Activated CD4-positive, alpha-beta T cell treated with anti-CD3 and anti-CD28 coated beads, Interleukin-2, Interleukin-6, amounts not matched to agents 100 ng/mL and 50 ng/mL, durations not matched to agents 16 hours and 8 hours (primary cell): Measurements from ENCODE around the gene SSNA1.

Experiments used
- DNase-seq: peaks from one replicate; pipeline ENCODE4 v3.0.0-alpha.2; 2020

The SSNA1 gene, protein sequence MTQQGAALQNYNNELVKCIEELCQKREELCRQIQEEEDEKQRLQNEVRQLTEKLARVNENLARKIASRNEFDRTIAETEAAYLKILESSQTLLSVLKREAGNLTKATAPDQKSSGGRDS

DNA sequence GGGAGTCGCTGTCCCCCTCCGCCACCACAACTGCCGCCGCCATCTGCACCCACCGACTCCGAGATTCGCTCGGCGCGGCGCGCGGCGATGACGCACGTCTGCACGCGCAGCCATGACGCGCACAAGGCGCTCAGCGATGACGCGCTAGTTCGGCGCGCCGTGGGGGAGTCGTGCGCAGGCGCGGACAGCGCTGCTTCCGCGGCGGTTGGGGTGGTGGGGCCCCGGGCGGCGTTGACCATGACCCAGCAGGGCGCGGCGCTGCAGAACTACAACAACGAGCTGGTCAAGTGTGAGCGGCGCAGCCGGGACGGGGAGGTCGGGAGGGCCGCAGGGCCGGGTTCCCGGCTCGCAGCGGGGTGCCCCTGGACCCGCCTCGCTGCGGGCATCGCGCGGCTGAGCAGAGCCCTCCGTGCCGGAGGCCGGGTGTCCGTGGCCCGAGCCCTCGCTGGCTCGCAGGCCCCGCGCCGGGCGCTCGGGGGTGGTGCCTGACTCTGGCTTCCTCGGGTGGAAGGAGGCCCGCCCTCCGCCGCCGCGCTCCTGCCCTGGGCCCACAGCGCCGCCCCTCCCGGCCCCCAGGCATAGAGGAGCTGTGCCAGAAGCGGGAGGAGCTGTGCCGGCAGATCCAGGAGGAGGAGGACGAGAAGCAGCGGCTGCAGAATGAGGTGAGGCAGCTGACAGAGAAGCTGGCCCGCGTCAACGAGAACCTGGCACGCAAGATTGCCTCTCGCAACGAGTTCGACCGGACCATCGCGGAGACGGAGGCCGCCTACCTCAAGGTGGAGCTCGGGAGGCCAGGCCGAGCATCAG is at the start of gene SSNA1, which contains the start of gene ANAPC2:
Gene SSNA1, plus strand, starts transcription at position 187 of the 807 bp plus-strand sequence. Its CDS starts 51 bp downstream, at position 238.
Gene ANAPC2, minus strand, starts transcription at position 71 of the 807 bp plus-strand sequence. Its CDS starts 28 bp downstream, at position 43.
- peak; percentile 96 for DNase-seq

DNA sequence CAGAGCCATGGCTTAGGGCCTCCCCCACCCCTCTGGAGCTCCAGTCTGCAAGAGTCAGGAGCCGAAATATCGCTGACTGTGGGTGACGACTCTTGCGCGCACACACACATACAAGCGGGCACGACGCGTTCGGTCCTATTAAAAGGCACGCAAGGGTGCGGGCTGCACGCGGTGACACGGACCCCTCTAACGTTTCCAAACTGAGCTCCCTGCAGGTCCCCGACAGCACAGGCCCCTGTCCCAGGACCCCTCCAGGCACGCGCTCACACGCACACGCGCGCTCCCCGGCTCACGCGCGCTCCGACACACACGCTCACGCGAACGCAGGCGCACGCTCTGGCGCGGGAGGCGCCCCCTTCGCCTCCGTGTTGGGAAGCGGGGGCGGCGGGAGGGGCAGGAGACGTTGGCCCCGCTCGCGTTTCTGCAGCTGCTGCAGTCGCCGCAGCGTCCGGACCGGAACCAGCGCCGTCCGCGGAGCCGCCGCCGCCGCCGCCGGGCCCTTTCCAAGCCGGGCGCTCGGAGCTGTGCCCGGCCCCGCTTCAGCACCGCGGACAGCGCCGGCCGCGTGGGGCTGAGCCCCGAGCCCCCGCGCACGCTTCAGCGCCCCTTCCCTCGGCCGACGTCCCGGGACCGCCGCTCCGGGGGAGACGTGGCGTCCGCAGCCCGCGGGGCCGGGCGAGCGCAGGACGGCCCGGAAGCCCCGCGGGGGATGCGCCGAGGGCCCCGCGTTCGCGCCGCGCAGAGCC is 49.6 kb upstream of the SSNA1 start, which contains the start of gene GRIN1:
Gene GRIN1, plus strand, starts transcription at position 433 of the 746 bp plus-strand sequence. CDS start 333 bp downstream, outside the sequence.
- no peak for DNase-seq

DNA sequence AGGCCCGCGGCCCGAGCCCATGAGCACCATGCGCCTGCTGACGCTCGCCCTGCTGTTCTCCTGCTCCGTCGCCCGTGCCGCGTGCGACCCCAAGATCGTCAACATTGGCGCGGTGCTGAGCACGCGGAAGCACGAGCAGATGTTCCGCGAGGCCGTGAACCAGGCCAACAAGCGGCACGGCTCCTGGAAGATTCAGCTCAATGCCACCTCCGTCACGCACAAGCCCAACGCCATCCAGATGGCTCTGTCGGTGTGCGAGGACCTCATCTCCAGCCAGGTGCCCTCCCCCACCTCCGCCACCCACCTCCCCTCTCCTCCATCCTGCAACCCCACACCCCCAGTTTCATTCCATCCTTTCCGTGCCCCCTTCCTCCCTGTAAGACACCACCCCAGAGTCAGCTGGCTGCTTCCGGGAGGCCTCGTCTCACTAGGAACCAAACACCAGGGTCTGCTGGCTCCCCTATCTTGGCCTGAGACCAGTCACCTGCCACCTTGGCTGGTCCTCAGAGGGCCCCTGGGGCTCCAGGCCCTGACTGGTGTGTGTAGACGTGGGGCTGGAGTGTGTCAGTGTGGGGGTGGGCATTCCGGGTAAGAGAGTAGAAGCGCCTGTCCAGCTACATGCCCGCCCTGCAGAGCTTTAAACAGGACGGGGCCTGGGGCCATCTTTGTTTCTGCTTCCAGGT is 48.9 kb upstream of the SSNA1 start:
- no peak for DNase-seq

DNA sequence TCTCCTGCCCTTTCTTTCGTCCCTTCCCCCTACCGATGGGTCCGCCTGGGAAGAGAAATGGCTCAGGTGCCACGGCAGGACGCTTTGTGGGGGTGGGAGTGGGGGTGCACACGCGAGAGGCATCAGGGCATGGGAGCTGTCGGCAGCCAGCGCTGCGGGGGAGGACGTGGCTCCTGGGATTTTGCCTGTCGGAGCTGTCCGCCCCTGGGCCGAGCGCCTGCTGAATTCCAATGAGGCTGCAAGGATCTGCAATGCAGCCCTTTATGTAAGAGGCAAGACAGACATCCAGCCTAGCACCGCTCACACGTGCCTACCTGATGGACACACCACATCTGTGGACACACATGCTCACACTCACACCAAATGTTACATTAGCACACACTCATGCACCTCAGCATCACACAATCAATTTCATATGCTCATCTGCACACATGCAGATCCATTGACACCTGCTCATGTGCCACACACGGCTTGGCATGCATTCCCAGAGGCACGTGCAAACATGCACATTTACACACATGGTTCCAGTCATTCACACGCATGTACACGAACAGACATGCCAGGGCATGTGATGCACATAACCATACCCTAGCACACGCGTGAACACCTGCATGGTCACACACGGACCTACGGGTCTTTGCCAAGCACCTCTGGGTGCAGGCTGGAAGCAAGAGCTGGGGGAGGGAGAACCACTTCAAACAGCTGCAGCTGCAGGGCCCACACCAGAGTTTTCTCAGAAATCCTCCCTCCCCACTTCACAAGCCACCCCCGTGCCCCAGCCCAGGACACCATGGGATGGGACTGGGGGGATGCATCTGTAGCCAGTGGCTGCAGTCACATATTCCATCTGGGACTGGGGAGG is 48.1 kb upstream of the SSNA1 start:
- no peak for DNase-seq

DNA sequence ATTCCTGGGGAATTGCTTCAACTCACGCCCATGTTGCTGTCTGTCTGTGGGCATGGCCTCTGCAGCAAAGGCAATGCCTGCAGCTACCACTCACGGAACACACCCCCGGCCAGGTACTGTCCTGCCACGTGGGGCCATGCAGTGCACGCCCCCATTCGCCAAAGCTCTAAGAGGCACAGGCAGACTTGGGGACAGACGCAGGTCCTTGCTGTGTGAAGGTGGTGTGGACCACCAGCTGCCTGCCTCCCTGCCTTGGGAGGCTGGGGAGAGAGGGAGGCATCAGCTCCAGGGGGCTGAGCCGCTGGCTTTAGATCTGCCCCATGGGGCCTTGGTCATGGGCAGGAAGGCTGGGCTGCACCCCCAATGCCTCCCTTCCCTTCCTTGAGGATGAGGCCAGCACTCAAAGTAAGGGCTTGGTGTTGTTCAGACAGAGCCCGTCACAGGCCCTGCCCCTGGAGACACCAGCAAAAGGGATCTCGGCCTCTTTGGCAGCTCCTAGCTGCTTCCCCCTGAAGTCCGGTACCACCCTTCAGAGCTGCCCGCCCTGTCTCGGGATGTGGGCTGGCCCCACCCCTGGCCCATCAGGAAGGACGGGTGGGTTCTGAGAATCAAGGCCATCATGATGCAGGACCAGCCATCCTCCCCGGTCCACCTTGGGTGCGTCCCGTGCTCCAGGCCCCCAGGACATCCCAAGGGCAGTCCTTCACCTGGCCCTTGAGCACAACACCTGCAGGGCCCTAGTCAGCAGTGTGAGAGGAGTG is 47.2 kb upstream of the SSNA1 start:
- no peak for DNase-seq

DNA sequence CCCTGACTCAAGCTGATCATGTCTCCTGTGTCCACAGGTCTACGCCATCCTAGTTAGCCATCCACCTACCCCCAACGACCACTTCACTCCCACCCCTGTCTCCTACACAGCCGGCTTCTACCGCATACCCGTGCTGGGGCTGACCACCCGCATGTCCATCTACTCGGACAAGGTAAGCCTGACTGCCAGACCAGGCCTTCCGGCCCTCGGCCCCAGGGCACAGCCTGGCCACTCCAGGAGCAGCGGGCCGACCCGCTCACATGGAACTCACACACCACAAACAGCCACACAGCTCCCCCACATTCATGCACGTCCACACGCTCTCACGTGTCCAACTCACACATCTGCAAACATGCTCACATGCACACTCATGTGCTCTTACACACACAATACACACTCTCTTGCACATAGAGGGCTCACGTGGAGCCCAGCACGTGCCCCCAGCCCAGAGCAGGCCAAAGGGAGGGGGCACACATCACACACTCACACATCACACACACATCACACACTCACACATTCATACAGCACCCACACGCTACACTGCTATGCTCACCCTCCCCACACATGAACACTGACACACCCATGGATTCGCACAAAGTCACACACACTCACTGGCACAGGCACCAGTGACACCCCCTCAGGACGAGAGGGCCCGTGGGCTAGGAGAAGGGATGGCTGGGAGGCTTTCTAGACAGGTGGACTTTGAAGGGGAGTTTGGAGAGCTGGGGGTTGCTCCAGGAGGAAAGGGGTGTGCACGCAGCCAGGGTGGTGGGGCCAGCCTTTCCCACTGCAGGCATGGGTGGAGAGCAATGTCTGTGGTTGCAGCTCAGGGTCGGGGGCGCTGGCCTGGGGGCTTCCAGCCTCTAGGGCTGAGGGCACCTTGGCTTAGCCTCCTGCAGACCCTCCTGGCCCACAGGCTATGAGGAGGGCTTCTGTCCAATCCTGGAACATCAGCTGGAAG is 46.2 kb upstream of the SSNA1 start:
- DNase-seq = no peak

DNA sequence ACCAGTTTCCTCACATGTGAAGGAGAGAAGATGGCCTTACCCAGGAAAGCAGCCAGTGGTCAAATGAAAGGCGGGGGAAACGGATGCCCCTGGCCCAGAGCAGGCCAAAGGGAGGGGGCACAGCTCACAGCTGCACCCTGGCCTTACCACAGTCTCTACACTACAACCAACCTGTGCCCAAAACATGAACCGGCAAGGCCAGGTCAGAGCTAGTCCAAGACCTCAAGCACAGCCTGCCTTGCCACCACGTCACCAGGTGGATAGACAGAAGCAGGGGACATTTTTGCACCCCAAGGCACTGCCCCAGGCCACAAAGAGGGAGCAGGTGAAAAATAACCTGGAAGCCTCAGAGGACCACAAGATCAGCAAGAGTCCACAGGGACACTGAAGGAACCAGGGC is 45.0 kb upstream of the SSNA1 start:
- DNase-seq = no peak

DNA sequence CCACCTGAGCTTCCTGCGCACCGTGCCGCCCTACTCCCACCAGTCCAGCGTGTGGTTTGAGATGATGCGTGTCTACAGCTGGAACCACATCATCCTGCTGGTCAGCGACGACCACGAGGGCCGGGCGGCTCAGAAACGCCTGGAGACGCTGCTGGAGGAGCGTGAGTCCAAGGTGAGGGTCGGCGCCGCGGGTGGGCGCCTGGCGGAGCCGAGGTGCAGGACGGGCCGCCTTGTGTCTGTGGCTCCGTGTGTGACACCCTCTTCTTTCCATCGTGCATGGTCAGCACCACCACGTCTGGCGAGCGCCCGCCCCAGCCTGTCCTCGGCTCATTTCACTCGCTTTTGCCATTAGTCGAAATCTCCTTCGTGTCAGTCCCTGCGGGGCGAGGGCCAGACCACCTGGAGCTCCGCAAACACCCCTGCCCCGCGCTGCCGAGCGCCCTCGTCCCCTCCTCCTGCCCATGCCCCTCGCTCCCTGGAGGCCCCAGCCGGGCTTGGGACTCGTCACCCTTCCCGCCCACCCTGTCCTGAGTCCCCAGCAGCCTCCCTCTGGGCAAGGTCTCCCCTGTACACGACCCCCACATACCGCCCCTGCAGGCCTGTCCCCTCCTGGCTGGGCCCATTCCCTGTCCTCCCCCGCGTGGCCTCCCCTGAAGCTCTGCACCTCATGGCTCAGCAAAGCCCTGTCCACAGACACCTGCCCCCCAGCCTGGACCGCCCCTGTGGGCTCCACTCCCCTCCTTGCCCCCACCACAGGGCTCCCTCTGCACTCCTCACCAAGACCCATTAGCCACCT is 42.5 kb upstream of the SSNA1 start:
- DNase-seq = no peak

DNA sequence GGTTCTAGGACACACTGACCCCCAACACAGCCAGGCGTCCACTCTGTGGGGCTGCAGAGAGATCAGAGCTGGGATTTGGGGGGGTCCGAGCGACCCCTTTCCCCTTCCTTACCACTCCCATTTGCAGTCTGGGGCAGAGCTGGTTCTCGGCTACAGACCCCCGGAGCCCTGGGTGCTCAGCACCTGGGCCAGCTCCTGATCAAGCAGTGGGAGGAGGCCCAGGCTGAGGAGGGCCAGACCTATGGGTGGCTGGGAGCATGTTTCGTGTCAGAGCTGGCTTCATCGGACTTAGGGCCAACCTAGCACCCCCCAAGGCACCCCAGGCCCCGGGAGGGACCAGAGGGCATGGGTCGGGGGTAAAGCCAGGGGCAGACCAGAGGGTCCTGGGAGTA is 42.0 kb upstream of the SSNA1 start:
- DNase-seq = no peak

DNA sequence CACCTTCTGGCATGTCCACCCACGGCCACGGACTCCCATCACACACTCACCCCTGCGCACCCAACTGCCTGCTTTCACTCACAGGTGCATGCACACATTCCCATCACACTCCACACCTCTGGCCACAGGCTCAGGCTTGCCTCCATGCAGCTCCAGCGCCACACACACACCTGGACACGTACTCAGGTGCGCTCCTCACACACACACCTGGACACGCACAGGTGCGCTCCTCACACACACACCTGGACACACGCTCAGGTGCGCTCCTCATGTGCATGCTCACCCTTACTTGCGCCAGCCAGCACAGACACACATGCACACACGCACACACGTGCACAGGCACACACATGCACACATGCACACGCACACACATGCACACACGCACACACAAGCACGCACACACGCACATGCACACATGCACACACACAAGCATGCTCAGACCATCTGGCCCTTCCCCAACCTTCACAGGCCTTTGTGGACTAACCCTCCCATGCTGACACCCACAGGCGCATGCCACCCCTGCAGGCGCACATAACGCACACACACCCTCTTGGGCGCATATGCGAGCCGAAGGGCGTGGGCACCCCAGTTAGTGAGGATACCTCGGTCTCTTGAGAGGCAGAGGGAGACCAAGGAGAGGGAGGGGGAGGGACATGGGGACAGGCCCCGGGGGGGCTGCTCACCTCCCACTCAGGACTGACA is 41.2 kb upstream of the SSNA1 start:
- DNase-seq = no peak

DNA sequence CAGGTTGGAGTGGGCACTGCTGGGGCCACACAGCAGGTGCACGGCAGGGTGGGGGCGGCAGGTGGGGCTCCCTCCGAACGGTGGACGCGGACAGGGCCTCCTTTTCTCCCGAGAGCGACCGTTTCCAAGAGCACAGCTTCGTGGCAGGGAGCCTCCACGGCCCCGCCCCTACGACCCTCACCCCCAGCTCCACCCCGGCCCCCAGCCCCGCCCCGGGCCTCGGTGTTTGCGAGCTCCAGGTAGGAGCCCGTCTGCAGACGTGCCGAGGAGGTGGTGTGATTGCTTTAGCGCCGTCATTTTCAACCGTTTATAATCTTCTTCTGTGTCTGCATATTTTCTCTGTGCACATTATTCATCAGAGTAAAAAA is 40.7 kb upstream of the SSNA1 start:
- no peak for DNase-seq

DNA sequence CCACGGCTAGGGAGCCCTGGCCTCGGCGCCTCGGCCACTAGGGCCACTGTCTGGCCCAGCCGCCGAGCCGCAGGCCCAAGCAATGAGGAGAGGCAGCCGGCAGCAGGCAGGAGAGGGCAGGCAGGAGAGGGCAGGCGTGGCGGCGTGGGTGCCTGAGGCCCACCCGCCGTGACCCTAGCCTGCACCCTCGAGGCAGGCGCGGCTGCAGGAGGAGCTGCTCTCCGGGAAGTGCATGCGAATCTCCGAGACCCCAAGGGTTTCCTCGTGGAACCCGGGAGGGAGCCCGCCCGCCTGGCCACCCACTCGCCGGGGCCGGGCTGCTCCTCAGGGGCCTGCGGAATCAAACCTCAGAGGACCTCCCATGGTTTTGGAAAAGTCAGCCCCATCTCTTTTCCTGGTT is 40.2 kb upstream of the SSNA1 start:
- no peak for DNase-seq

DNA sequence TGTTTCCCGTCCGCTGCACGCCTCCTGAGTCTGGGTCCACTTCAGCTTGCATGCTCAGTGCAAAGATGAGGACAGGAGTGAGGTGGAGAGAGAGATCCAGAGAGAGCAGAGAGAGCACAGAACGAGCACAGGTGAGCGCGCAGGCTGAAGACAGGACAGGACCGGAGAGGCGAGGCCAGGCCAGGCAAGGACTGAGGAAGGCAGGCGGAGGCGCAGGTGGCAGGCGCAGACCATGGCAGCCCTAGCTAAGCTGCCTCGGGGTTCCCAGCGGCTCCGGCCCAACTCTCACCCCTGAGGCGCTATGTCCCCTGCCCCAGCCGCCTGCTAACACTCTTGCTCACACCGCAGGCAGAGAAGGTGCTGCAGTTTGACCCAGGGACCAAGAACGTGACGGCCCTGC is 39.8 kb upstream of the SSNA1 start:
- DNase-seq = no peak

DNA sequence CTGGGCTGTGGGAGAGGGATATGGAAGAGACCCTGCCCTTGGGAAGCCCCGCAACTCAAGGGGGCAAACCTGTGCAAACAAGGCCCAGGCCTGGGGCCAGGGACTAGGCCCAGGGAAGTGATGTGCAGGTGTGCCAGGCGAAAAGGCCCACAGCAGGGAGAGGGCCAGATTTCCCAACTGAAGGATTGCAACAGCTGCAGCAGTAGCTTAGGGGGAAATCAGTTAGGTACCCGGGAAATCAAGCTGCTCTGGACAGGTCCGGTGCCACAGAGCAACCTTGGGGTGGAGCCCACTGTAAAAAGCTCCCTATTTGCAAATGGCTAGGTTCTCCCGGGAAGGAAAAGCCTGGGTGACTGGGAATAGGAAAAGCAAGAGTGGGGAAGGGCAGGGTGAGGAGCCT is 39.1 kb upstream of the SSNA1 start:
- DNase-seq = no peak

DNA sequence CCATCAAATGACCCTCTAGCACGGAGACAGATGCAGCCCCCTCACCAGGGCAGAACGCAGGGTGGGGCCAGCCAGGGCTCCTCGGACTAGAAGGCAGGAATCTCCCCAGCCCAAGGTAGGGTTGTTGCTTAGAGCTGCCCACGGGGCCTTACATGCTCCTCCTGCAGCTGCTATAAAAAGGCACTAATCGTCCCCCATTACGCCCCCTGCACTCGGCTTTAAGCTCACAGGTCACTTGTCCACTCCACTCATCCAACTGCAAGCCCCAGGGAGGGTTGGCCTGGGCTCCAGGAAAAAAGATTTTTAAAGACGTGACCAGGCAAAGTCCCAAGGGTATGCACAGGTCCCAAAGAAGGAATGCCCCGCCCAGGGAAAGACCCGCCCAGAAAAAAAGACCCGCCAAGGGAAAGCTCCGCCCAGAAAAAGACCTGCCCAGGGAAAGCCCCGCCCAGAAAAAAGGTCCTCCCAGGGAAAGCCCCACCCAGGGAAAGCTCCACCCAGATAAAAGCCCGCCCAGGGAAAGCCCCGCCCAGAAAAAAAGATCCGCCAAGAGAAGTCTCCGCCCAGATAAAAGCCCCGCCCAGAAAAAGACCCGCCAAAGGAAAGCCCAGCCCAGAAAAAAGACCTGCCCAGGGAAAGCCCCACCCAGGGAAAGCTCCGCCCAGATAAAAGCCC is 38.4 kb upstream of the SSNA1 start:
- DNase-seq = no peak

DNA sequence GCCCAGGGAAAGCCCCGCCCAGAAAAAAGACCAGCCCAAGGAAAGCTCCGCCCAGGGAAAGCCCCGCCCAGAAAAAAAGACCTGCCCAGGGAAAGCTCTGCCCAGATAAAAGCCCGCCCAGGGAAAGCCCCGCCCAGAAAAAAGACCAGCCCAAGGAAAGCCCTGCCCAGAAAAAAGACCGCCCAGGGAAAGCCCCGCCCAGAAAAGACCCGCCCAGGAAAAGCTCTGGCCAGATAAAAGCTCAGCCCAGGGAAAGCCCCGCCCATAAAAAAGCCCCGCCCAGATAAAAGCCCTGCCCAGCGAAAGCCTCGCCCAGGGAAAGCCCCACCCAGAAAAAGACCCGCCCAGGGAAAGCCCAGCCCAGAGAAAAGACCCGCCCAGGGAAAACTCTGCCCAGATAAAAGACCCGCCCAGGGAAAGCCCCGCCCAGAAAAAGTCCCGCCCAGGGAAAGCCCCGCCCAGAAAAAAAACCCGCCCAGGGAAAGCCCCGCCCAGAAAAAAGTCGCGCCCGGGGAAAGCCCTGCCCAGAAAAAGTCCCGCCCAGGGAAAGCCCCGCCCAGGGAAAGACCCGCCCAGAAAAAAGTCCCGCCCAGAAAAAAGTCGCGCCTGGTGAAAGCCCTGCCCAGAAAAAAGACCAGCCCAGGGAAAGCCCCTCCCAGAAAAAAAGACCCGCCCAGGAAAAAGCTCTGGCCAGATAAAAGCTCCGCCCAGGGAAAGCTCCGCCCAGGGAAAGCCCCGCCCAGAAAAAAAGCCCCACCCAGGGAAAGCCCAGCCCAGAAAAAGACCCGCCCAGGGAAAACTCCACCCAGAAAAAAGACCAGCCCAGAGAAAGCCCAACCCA is 37.6 kb upstream of the SSNA1 start:
- DNase-seq = peak; percentile 85

DNA sequence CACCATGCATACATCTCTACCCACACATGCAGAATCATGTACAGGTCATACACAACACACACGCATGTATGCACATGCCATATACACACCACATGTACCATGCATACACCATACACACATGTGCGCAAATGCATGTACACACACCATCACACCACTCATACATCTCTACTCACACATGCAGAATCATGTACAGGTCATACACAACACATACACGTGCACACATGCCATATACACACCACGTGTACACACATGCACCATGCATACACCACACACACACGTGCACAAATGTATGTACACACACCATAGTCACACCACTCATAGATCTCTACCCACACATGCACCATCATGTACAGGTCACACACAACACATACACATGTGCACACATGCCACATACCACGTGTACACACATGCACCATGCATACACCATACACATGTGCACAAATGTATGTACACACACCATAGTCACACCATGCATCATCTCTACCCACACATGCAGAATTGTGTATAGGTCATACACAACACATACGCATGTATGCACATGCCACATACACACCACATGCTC is 35.6 kb upstream of the SSNA1 start:
- DNase-seq = no peak
